ENCODE data around the gene ORMDL1.

- TF ChIP-seq POLR2AphosphoS5 (IDR thresholded peaks at IDR 0.05) = no peak
- TF ChIP-seq POLR2A (IDR thresholded peaks at IDR 0.05) = no peak
- TF ChIP-seq CTCF (IDR thresholded peaks at IDR 0.05) = no peak
- no peak for TF ChIP-seq EP300 (IDR thresholded peaks at IDR 0.05)
Observed at GRCh38 chr2:189802396-189802912, 18.3 kb upstream of the ORMDL1 start.

All from gastroesophageal sphincter (tissue), 3 donors.